ENCODE results near the gene INHBA.

- TF ChIP-seq, protein P1, sequence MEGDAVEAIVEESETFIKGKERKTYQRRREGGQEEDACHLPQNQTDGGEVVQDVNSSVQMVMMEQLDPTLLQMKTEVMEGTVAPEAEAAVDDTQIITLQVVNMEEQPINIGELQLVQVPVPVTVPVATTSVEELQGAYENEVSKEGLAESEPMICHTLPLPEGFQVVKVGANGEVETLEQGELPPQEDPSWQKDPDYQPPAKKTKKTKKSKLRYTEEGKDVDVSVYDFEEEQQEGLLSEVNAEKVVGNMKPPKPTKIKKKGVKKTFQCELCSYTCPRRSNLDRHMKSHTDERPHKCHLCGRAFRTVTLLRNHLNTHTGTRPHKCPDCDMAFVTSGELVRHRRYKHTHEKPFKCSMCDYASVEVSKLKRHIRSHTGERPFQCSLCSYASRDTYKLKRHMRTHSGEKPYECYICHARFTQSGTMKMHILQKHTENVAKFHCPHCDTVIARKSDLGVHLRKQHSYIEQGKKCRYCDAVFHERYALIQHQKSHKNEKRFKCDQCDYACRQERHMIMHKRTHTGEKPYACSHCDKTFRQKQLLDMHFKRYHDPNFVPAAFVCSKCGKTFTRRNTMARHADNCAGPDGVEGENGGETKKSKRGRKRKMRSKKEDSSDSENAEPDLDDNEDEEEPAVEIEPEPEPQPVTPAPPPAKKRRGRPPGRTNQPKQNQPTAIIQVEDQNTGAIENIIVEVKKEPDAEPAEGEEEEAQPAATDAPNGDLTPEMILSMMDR (IDR thresholded peaks at IDR 0.05): no peak
- no peak for TF ChIP-seq POLR2A (IDR thresholded peaks at IDR 0.05)
Measured at GRCh38 chr7:41720886-41721285, 18.0 kb upstream of the INHBA start.
